ENCODE measurements around the gene BOD1L1.

The BOD1L1 gene

GRCh38 chr4:13627178-13627605 lies 333 bp downstream of the BOD1L1 start:
- Histone ChIP-seq H3K27ac (peak overlapping the region in 20 of 21 experiments; percentile 71 to 99 (median 97)), H3K4me3 (peak overlapping the region; percentile 47 to 93 (median 78))

DNA sequence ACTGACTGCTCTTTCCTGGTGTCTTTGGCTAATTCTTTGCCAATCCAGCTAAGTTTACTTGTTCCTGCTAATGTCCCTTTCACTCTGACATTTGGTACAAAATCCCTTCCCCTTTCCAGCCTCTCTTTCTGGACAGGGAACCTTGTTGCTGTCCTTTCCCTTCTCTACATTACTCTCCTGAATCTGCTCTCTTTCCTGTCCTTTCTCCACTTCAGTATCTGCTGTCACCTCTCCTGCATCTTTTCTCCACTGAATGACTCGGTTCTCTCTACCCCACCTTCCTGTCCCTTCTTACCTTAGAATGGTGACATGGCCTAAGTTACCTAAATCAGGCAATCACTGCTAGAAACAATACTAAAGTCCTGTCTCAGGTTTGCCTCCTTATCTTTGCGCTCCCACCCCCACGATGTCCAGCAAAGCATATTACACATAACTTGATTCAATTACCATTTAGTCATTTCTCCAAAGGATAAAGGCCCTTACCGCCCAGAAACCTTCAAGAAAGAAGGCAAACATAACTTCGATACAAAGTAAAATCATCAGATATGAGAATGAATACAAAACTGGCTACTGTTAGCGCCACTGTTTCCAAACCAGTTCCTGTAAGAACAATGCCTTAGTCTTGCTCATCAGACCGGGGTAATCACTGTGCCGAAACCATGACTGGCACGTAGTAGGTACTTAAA lies 890 bp downstream of the BOD1L1 start:
- H3K27ac ChIP-seq = peak overlapping the region in 19 of 21 experiments; percentile 92 to 99 (median 97)
- peak overlapping the region; percentile 47 to 93 (median 78) for H3K4me3 ChIP-seq

DNA sequence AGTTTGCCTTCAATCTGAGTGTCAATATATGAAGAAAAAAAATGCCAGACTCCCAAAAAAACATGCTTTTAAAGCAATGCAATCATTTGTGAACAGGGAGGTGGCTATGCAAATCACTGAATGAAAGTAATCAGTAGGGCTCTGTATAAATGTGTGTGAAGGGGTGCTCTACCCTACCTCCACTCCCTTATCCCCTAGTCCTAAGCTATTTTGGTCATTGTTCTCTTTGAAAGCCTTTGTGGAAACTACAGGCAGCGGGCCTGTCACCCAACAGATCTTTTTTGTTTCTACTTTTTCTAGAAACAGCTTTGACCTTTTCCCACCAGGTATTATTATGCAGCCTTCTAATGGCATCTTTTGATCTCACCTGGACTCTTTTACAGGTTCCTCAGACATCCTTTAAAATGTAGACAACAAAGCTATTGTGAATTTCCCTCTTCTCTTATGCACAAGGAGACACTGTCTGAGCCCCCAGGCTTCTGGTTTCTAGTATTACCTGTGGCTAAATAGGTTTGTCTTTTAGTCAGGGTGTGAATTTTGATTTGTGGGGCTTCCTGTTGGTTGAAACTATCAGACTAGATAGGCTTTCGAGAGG lies 9.2 kb downstream of the BOD1L1 start:
- H3K4me3 ChIP-seq = no peak overlapping the region

DNA sequence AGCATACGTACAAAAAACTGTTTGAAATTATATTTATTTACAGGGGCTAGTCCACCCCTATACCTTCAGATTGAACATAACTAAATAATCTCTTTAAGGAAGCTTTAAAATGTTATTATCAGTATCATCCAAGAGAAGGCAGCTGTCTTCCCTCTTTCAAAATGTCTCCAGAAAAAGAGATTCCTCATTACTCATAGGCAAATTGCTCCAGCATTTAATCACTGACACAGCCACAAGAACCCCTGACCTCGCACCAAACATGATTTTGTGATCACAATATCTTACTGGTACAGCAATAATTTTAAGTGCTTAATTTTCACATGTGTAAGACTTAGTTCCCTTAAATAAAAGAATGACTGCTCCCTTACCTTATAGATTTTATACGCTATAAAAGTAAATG lies 9.7 kb downstream of the BOD1L1 start:
- Histone ChIP-seq H3K27ac (no peak overlapping the region), H3K4me3 (no peak overlapping the region)

More for the DNA sequence above, 9.2 kb downstream of the BOD1L1 start:
- H3K27ac ChIP-seq = no peak overlapping the region

GRCh38 chr4:13616597-13616996 lies 10.9 kb downstream of the BOD1L1 start:
- no peak overlapping the region for H3K27ac ChIP-seq
- H3K4me3 ChIP-seq = no peak overlapping the region

- Histone ChIP-seq H3K27ac (no peak overlapping the region), H3K4me3 (no peak overlapping the region)
Measured at GRCh38 chr4:13615161-13615560, 12.4 kb downstream of the BOD1L1 start.

- no peak overlapping the region for H3K4me3 ChIP-seq
- H3K27ac ChIP-seq = peak overlapping the region in 1 of 21 experiments; percentile 25
Measured at GRCh38 chr4:13612569-13612968, 15.0 kb downstream of the BOD1L1 start.

DNA sequence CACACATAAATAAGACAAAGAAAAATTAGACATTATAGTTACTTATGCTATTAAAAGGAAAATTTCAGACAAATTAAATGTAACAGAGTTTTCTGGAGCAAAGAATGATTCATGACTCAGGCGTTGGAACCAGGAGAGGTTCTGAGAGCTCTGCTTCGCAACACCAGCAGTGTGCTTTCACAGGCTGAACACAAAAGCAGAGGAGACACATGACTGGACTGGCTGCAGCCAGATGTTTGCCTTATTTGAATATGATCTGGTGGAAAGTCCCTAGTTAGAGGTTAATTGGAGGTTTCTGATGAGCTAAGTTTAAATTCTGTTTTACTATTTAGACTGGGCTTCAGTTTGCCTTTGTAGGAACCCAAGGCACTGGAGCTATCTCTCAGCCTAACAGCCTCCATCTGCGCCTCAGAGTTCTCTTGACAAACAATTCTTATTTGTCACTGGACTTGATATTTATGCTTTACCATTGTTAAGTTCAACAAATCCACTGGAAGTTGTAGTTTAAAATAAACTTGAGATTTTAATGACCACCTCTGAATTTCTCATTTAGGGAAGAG lies 16.2 kb downstream of the BOD1L1 start:
- H3K27ac ChIP-seq = peak overlapping the region in 2 of 21 experiments; percentile 19 to 25
- no peak overlapping the region for H3K4me3 ChIP-seq

GRCh38 chr4:13605330-13605729 lies 22.2 kb downstream of the BOD1L1 start:
- no peak overlapping the region for H3K4me3 ChIP-seq
- no peak overlapping the region for H3K27ac ChIP-seq

DNA sequence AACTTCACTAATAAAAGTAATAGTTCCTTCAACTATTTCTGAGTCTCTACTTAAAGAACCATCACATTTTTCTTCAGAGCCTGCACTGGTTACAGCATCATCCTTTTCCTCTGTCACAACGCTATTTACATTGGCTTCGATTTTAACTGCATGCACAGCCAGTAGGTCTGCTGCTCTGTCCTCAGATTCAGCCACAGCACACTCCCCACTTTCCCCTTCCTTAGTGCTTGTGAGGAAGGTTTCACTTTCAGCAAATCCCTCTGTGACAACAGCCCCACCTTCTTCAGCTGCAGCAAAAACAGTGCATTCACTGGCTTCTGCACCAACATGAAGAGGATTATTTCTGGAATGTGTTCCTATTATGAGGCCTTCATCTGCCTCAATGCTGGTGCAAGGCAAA lies 25.7 kb downstream of the BOD1L1 start:
- H3K27ac ChIP-seq = no peak overlapping the region
- H3K4me3 ChIP-seq = no peak overlapping the region

- no peak overlapping the region for H3K4me3 ChIP-seq
- no peak overlapping the region for H3K27ac ChIP-seq
Measured at GRCh38 chr4:13601048-13601447, 26.5 kb downstream of the BOD1L1 start.

- H3K27ac ChIP-seq = no peak overlapping the region
- no peak overlapping the region for H3K4me3 ChIP-seq
Measured at GRCh38 chr4:13599159-13599558, 28.4 kb downstream of the BOD1L1 start.

DNA sequence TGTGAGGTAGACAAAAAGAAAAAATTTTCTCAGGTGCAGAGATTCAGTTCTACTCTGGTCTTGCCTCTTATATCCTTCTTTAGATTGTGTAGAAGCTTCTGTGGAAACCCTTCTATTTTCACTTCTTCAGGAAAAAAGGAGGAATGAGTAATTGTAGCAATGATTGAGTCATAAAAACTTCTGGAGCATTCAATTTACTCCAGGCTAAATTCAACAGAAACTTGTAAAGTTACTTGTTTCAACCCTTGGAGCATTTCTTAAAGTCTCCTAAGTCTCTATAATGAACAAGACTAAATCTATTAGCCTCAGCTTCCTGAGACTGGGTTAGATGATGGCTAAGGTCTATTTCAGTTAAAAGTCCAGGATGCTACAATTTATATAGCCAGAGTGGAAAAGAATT lies 29.9 kb downstream of the BOD1L1 start:
- Histone ChIP-seq H3K4me3 (no peak overlapping the region), H3K27ac (no peak overlapping the region)

- no peak overlapping the region for H3K27ac ChIP-seq
- no peak overlapping the region for H3K4me3 ChIP-seq
Measured at GRCh38 chr4:13597141-13597540, 30.4 kb downstream of the BOD1L1 start.

- Histone ChIP-seq H3K4me3 (no peak overlapping the region), H3K27ac (no peak overlapping the region)
Measured at GRCh38 chr4:13592220-13592619, 35.3 kb downstream of the BOD1L1 start.

GRCh38 chr4:13590766-13591165 lies 36.8 kb downstream of the BOD1L1 start:
- no peak overlapping the region for H3K4me3 ChIP-seq
- no peak overlapping the region for H3K27ac ChIP-seq

- H3K27ac ChIP-seq = no peak overlapping the region
- no peak overlapping the region for H3K4me3 ChIP-seq
Measured at GRCh38 chr4:13588954-13589353, 38.6 kb downstream of the BOD1L1 start.

- Histone ChIP-seq H3K4me3 (no peak overlapping the region), H3K27ac (no peak overlapping the region)
Measured at GRCh38 chr4:13584481-13584880, 43.0 kb downstream of the BOD1L1 start.

DNA sequence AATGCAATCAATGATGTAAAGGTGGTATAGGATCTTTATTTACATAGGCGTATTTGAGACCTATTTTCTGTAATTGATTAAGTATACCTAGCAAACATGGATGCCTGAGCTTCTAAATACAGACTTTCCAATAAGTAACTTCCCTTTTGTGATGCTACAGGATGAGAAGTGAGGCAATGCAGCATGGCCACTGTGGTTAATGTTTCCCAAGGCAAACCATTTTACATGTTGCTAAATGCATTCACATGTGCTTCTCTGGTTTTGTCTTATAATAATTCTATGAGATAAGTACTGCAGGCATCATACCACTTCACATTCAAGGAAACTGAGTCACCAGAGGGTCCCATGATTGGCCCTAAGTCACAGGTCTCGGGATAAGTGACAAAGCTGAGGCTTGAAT lies 47.5 kb downstream of the BOD1L1 start:
- Histone ChIP-seq H3K4me3 (no peak overlapping the region), H3K27ac (no peak overlapping the region)

GRCh38 chr4:13577660-13578059 lies 49.9 kb downstream of the BOD1L1 start:
- Histone ChIP-seq H3K4me3 (no peak overlapping the region), H3K27ac (no peak overlapping the region)

- Histone ChIP-seq H3K27ac (no peak overlapping the region), H3K4me3 (no peak overlapping the region)
Measured at GRCh38 chr4:13570916-13571315, 56.6 kb downstream of the BOD1L1 start.
